GM21390 (cell line): ENCODE data around the gene SSTR3.

Experiments used
- ATAC-seq: cut with Tn5 transposase; IDR thresholded peaks from one replicate; pipeline ENCODE4 v1.9.1; 2021; ENCODE audit not compliant: unreplicated experiment

The SSTR3 gene

GRCh38 chr22:37154925-37155712 is 57.2 kb downstream of the SSTR3 start:
- no peak for ATAC-seq
